B cell (primary cell): Measurements from ENCODE around the gene TMEM114. TPM values are rescaled to one million over a fixed set of nuclear protein-coding genes. Genes with fewer than 3 reads are reported as not detected.

ENCODE experiments used
- ATAC-seq: fragments of 200-7000 bp; cut with Tn5 transposase; one replicate; pipeline ENCODE4 v1.10.0; 2021; ENCODE audit warnings: low read depth, mild to moderate bottlenecking, moderate number of reproducible peaks, moderate library complexity
- CTCF ChIA-PET: fragments of 350-600 bp; sonication (Branson Sonifier 250); formaldehyde crosslinking; loops from one replicate; lab custom pipeline; 2021; ENCODE audit warnings: antibody characterized with exemption, inconsistent platforms; lab: Charles Lee
- POLR2A ChIA-PET: fragments of 350-600 bp; sonication (Branson Sonifier 250); formaldehyde crosslinking; loops from one replicate; lab custom pipeline; 2021; ENCODE audit warnings: antibody characterized with exemption; lab: Charles Lee
- DNase-seq: peaks from one replicate; pipeline ENCODE4 v3.0.0; 2013
- H2AFZ ChIP-seq: 2 replicates; pipeline ENCODE4 v1.6.1; 2012; ENCODE audit warnings: mild to moderate bottlenecking, low read depth, low read length; ENCODE audit not compliant: insufficient read depth, poor library complexity, severe bottlenecking
- H3K27ac ChIP-seq, 2 donors: 1 replicate in 1 of 2; 2 replicates in 1 of 2; pipeline ENCODE4 v1.5.1; 2012 to 2013; ENCODE audit warnings: low read length in 2 of 2, mild to moderate bottlenecking in 2 of 2, moderate library complexity in 1 of 2
- H3K27me3 ChIP-seq, 4 experiments: fragments of 200-600 bp in 1 of 4; sonication (generic) in 1 of 4; replicated peaks in 1 of 4; 1 replicate in 2 of 4; 2 replicates in 2 of 4; pipeline versions ENCODE4 v1.6.1 to v1.7.0; 2013 to 2016; ENCODE audit warnings: low read length in 3 of 4, mild to moderate bottlenecking in 2 of 4, mixed read lengths in 1 of 4, moderate library complexity in 1 of 4; ENCODE audit not compliant: insufficient read depth in 4 of 4, control insufficient read depth in 3 of 4; ENCODE audit errors: control extremely low read depth in 1 of 4
- H3K36me3 ChIP-seq, 2 experiments: replicated peaks in 1 of 2; 1 replicate in 1 of 2; 2 replicates in 1 of 2; pipeline versions ENCODE4 v1.6.1 to v1.7.1; 2013; ENCODE audit warnings: low read length in 1 of 2; ENCODE audit not compliant: insufficient read depth in 2 of 2, control insufficient read depth in 1 of 2; ENCODE audit errors: control extremely low read depth in 1 of 2, extremely low read depth in 1 of 2
- H3K4me1 ChIP-seq, 2 donors: fragments of 200-600 bp in 1 of 2; sonication (generic) in 1 of 2; 1 replicate in 1 of 2; 2 replicates in 1 of 2; pipeline versions ENCODE4 v1.5.1 to v1.6.1; 2013 to 2017; ENCODE audit warnings: low read length in 2 of 2; ENCODE audit not compliant: control insufficient read depth in 2 of 2, insufficient read depth in 2 of 2
- H3K4me2 ChIP-seq: replicated peaks from 2 replicates; pipeline ENCODE3; 2012; ENCODE audit warnings: mild to moderate bottlenecking, low read depth, low read length; ENCODE audit not compliant: poor library complexity, severe bottlenecking
- H3K4me3 ChIP-seq, 5 experiments: fragments of 200-600 bp in 1 of 5; sonication (generic) in 1 of 5; 1 replicate in 3 of 5; 2 replicates in 2 of 5; pipeline versions ENCODE4 v1.5.1 to v1.7.0; 2011 to 2016; ENCODE audit warnings: low read length in 4 of 5, mild to moderate bottlenecking in 4 of 5, low read depth in 2 of 5, control low read depth in 1 of 5, moderate library complexity in 1 of 5; ENCODE audit not compliant: insufficient read depth in 1 of 5; ENCODE audit errors: control extremely low read depth in 1 of 5, extremely low read depth in 1 of 5
- H3K79me2 ChIP-seq: fragments of 200-600 bp; sonication (generic); one replicate; pipeline ENCODE4 v1.6.0; 2016; ENCODE audit warnings: low read length; ENCODE audit not compliant: control insufficient read depth, insufficient read depth
- H3K9ac ChIP-seq: fragments of 200-600 bp; sonication (generic); 2 replicates; pipeline ENCODE4 v1.6.1; 2017; ENCODE audit warnings: mild to moderate bottlenecking, low read length, moderate library complexity
- H3K9me3 ChIP-seq, 3 donors: one replicate each; pipeline versions ENCODE4 v1.6.1 to v1.7.1; 2013; ENCODE audit warnings: low read length in 2 of 3; ENCODE audit not compliant: control insufficient read depth in 2 of 3, insufficient read depth in 1 of 3; ENCODE audit errors: control extremely low read depth in 1 of 3
- H4K20me1 ChIP-seq: 2 replicates; pipeline ENCODE4 v1.6.0; 2012; ENCODE audit warnings: mild to moderate bottlenecking, low read length; ENCODE audit not compliant: insufficient read depth, control insufficient read depth, poor library complexity, severe bottlenecking
- H3K27ac Mint-ChIP-seq: one replicate; pipeline ENCODE4 v1.8.0; 2021; ENCODE audit warnings: mixed read lengths
- H3K27me3 Mint-ChIP-seq: one replicate; pipeline ENCODE4 v1.8.0; 2021; ENCODE audit warnings: mixed read lengths
- H3K4me1 Mint-ChIP-seq: one replicate; pipeline ENCODE4 v1.8.0; 2021; ENCODE audit warnings: mixed read lengths
- H3K4me3 Mint-ChIP-seq: one replicate; pipeline ENCODE4 v1.8.0; 2021; ENCODE audit warnings: mixed read lengths
- H3K9me3 Mint-ChIP-seq: one replicate; pipeline ENCODE4 v1.8.0; 2022; ENCODE audit warnings: mixed read lengths; ENCODE audit not compliant: insufficient read depth
- CTCF ChIP-seq: fragments of 200-600 bp; IDR thresholded peaks from one replicate; pipeline ENCODE4 v1.8.0; 2022; ENCODE audit warnings: antibody characterized with exemption, mild to moderate bottlenecking
- EZH2 ChIP-seq: IDR thresholded peaks from 2 replicates; pipeline ENCODE4 v1.6.1; 2012; ENCODE audit warnings: borderline replicate concordance, low read depth, mild to moderate bottlenecking, moderate library complexity, low read length; ENCODE audit not compliant: insufficient read depth, poor library complexity, severe bottlenecking
- WGBS: methylation state at CpG from one replicate; pipeline ENCODE4 v1.1.5; 2013; ENCODE audit warnings: missing lambda C conversion rate; ENCODE audit not compliant: insufficient coverage; 5-methylcytosine and 5-hydroxymethylcytosine counted together
- intact Hi-C: fragments of 100-400 bp; cut with micrococcal nuclease; formaldehyde crosslinking; loops from one replicate; pipeline ENCODE4 v1.10.0; 2022
- polyA plus RNA-seq: library from polyadenylated mRNA; depleted of rRNA; stranded (reverse); fragments of >200 nt; gene quantifications from 2 replicates; pipeline ENCODE4 v1.2.3, GENCODE V29; 2012
- total RNA-seq, 2 donors: library from RNA; stranded (reverse); fragments of 120-200 nt in 1 of 2; gene quantifications; 1 replicate in 1 of 2; 2 replicates in 1 of 2; pipeline versions ENCODE4 v1.2.3 to v1.2.4, GENCODE V29; 2013 to 2022

The TMEM114 gene
- total and polyA plus RNA-seq, 2 donors (not counting 1 experiment from before 2014, with no cell fraction given) = not detected

- no peak overlapping the region for H3K27ac Mint-ChIP-seq
- Histone ChIP-seq H3K27me3 (peaks cover 0 to 27% (median 5%) of the 10 kb centered on the region in 4 experiments), H3K9ac (no peak overlapping the region), H3K27ac (no peak overlapping the region), H3K4me2 (no peak overlapping the region), H3K4me3 (no peak overlapping the region), H3K79me2 (no peaks in the 10 kb centered on the region), H2AFZ (no peak overlapping the region), H3K4me1 (no peaks in the 10 kb centered on the region), H3K36me3 (no peaks in the 10 kb centered on the region), H3K9me3 (peaks cover 0 to 6% (median 1%) of the 10 kb centered on the region in 3 donors), H4K20me1 (no peaks in the 10 kb centered on the region)
- H3K4me1 Mint-ChIP-seq = no peaks in the 10 kb centered on the region
- no peak overlapping the region for H3K4me3 Mint-ChIP-seq
- H3K9me3 Mint-ChIP-seq = no peaks in the 10 kb centered on the region
- TF ChIP-seq EZH2 (no peak), CTCF (no peak)
- ChIA-PET CTCF (no interaction called here), POLR2A (no interaction called here)
- ATAC-seq (no peak), DNase-seq (no peak)
- WGBS = 85% methylated on average over 8 of the region's 9 CpGs
- H3K27me3 Mint-ChIP-seq = peaks cover 37% of the 10 kb centered on the region
- intact Hi-C loops = no loop called here
These were observed 16.9 kb upstream of the TMEM114 start for GRCh38 chr16:8607214-8607613.

GRCh38 chr16:8605554-8605953, 15.2 kb upstream of the TMEM114 start:
- ChIA-PET POLR2A (no interaction called here), CTCF (no interaction called here)
- Histone ChIP-seq H3K4me1 (no peaks in the 10 kb centered on the region), H3K27ac (no peak overlapping the region), H3K9me3 (peaks cover 0 to 6% (median 1%) of the 10 kb centered on the region in 3 donors), H3K4me2 (no peak overlapping the region), H3K4me3 (no peak overlapping the region), H3K27me3 (peaks cover 0 to 13% (median 0%) of the 10 kb centered on the region in 4 experiments), H3K36me3 (no peaks in the 10 kb centered on the region), H4K20me1 (no peaks in the 10 kb centered on the region), H3K79me2 (no peaks in the 10 kb centered on the region), H2AFZ (no peak overlapping the region), H3K9ac (no peak overlapping the region)
- H3K27ac Mint-ChIP-seq = no peak overlapping the region
- no peak overlapping the region for H3K4me3 Mint-ChIP-seq
- TF ChIP-seq CTCF = no peak
- no peak for TF ChIP-seq EZH2
- ATAC-seq (no peak), DNase-seq (no peak)
- H3K4me1 Mint-ChIP-seq = no peaks in the 10 kb centered on the region
- peaks cover 38% of the 10 kb centered on the region for H3K27me3 Mint-ChIP-seq
- intact Hi-C loops = no loop called here
- no peaks in the 10 kb centered on the region for H3K9me3 Mint-ChIP-seq
